Activated CD8-positive, alpha-beta memory T cell treated with anti-CD3 and anti-CD28 coated beads, Interleukin-2, amount 10 ng/mL, durations not matched to agents 7 days and 5 days (primary cell): Measurements from ENCODE around the gene SIAE. TPM values are rescaled to one million over a fixed set of nuclear protein-coding genes. Genes with fewer than 3 reads are reported as not detected.

Source experiments
- total RNA-seq, 2 experiments: library from RNA; stranded (reverse); gene quantifications; one replicate each; pipeline ENCODE4 v1.2.3, GENCODE V29; 2021

SIAE gene
- total RNA-seq, 2 experiments from 2014 or later = 3.8 to 4.1 TPM

Other genes starting within 250 kb of the SIAE start
- gene OR8B4, start 248.9 kb downstream of the SIAE start, total RNA-seq = not detected
- not detected for gene OR8B8, start 228.0 kb downstream of the SIAE start, total RNA-seq
- gene OR8B12, start 130.1 kb downstream of the SIAE start, total RNA-seq = not detected
- gene OR8A1, start 103.7 kb downstream of the SIAE start, total RNA-seq = not detected
- not detected for gene PANX3, start 62.3 kb downstream of the SIAE start, total RNA-seq
- gene TBRG1, start 50.9 kb downstream of the SIAE start, total RNA-seq = 10 to 100 TPM; 44.5 to 48.5 TPM
- gene SPA17, start 165 bp upstream of the SIAE start, total RNA-seq = 1 to 10 TPM; 2.4 to 2.9 TPM
- 1 to 10 TPM; 6.6 TPM for gene NRGN, start 66.2 kb upstream of the SIAE start, total RNA-seq
- gene VSIG2, start 78.5 kb upstream of the SIAE start, total RNA-seq = not detected
- under 1 TPM; 0.16 to 0.76 TPM for gene ESAM, start 88.6 kb upstream of the SIAE start, total RNA-seq
- gene MSANTD2, start 126.7 kb upstream of the SIAE start, total RNA-seq = 10 to 100 TPM in 1 of 2 experiments, 1 to 10 TPM in 1; 8.5 to 10.2 TPM
- 10 to 100 TPM in 1 of 2 experiments, 1 to 10 TPM in 1; 5.3 to 11.1 TPM for gene ROBO3, start 191.7 kb upstream of the SIAE start, total RNA-seq
- gene ROBO4, start 224.1 kb upstream of the SIAE start, total RNA-seq = not detected
- not detected for gene HEPN1, start 245.5 kb upstream of the SIAE start, total RNA-seq